Effector memory CD4-positive, alpha-beta T cell (primary cell): Measurements from ENCODE around the gene SCAI.

Experiments used
- DNase-seq, 3 donors: peaks; one replicate each; pipeline ENCODE4 v3.0.0-alpha.2; 2020
- H3K27ac ChIP-seq: 2 replicates; pipeline ENCODE4 v1.7.0; 2013; ENCODE audit warnings: mild to moderate bottlenecking, low read length, moderate library complexity; ENCODE audit not compliant: insufficient read depth, poor library complexity, severe bottlenecking
- H3K27me3 ChIP-seq: replicated peaks from 2 replicates; pipeline ENCODE4 v1.7.0; 2013; ENCODE audit warnings: mild to moderate bottlenecking, low read length; ENCODE audit not compliant: insufficient read depth, control insufficient read depth, poor library complexity, severe bottlenecking
- H3K36me3 ChIP-seq: 2 replicates; pipeline ENCODE4 v1.7.0; 2013; ENCODE audit warnings: mild to moderate bottlenecking, low read length, moderate library complexity; ENCODE audit not compliant: control insufficient read depth, insufficient read depth
- H3K4me1 ChIP-seq: 2 replicates; pipeline ENCODE4 v1.7.0; 2013; ENCODE audit warnings: low read length, mild to moderate bottlenecking; ENCODE audit not compliant: control insufficient read depth, insufficient read depth, poor library complexity, severe bottlenecking
- H3K4me3 ChIP-seq: 2 replicates; pipeline ENCODE4 v1.7.0; 2013; ENCODE audit warnings: low read length, low read depth, mild to moderate bottlenecking; ENCODE audit not compliant: insufficient read depth, poor library complexity, severe bottlenecking
- H3K9me3 ChIP-seq: 2 replicates; pipeline ENCODE4 v1.7.0; 2013; ENCODE audit warnings: mild to moderate bottlenecking, low read length, moderate library complexity; ENCODE audit not compliant: control insufficient read depth

The SCAI gene

GRCh38 chr9:125106285-125106893 is 36.9 kb downstream of the SCAI start:
- Histone ChIP-seq H3K27ac (no peak overlapping the region), H3K4me3 (no peak overlapping the region), H3K9me3 (no peaks in the 10 kb centered on the region), H3K36me3 (no peaks in the 10 kb centered on the region), H3K4me1 (no peaks in the 10 kb centered on the region), H3K27me3 (no peaks in the 10 kb centered on the region)
- no peak for DNase-seq

- Histone ChIP-seq H3K9me3 (no peaks in the 10 kb centered on the region), H3K27me3 (no peaks in the 10 kb centered on the region), H3K36me3 (no peaks in the 10 kb centered on the region), H3K4me1 (no peaks in the 10 kb centered on the region), H3K27ac (no peak overlapping the region), H3K4me3 (no peak overlapping the region)
- no peak for DNase-seq
Measured at GRCh38 chr9:125103770-125104460, 39.4 kb downstream of the SCAI start.

GRCh38 chr9:125103021-125103420 is 40.3 kb downstream of the SCAI start:
- H3K4me3 ChIP-seq = no peak overlapping the region
- no peaks in the 10 kb centered on the region for H3K27me3 ChIP-seq
- H3K9me3 ChIP-seq = no peaks in the 10 kb centered on the region
- H3K36me3 ChIP-seq = no peaks in the 10 kb centered on the region
- no peak overlapping the region for H3K27ac ChIP-seq
- DNase-seq = no peak
- H3K4me1 ChIP-seq = no peaks in the 10 kb centered on the region

GRCh38 chr9:125100822-125101221 is 42.5 kb downstream of the SCAI start:
- Histone ChIP-seq H3K4me3 (no peak overlapping the region), H3K4me1 (no peaks in the 10 kb centered on the region), H3K27ac (no peak overlapping the region), H3K36me3 (no peaks in the 10 kb centered on the region), H3K27me3 (no peaks in the 10 kb centered on the region), H3K9me3 (no peaks in the 10 kb centered on the region)
- no peak for DNase-seq

GRCh38 chr9:125099816-125100215 is 43.5 kb downstream of the SCAI start:
- no peak for DNase-seq
- Histone ChIP-seq H3K27ac (no peak overlapping the region), H3K4me3 (no peak overlapping the region), H3K4me1 (no peaks in the 10 kb centered on the region), H3K36me3 (no peaks in the 10 kb centered on the region), H3K27me3 (no peaks in the 10 kb centered on the region), H3K9me3 (no peaks in the 10 kb centered on the region)

- Histone ChIP-seq H3K4me3 (no peak overlapping the region), H3K9me3 (no peaks in the 10 kb centered on the region), H3K27me3 (no peaks in the 10 kb centered on the region), H3K27ac (no peak overlapping the region), H3K36me3 (no peaks in the 10 kb centered on the region), H3K4me1 (no peaks in the 10 kb centered on the region)
- no peak for DNase-seq
Measured at GRCh38 chr9:125095821-125096443, 47.4 kb downstream of the SCAI start.

GRCh38 chr9:125091121-125091520 is 52.2 kb downstream of the SCAI start:
- H3K27ac ChIP-seq = no peak overlapping the region
- H3K9me3 ChIP-seq = no peaks in the 10 kb centered on the region
- no peak overlapping the region for H3K4me3 ChIP-seq
- no peaks in the 10 kb centered on the region for H3K36me3 ChIP-seq
- H3K4me1 ChIP-seq = no peaks in the 10 kb centered on the region
- H3K27me3 ChIP-seq = no peaks in the 10 kb centered on the region
- DNase-seq = no peak

- H3K9me3 ChIP-seq = no peaks in the 10 kb centered on the region
- no peaks in the 10 kb centered on the region for H3K27me3 ChIP-seq
- H3K27ac ChIP-seq = no peak overlapping the region
- H3K36me3 ChIP-seq = no peaks in the 10 kb centered on the region
- no peak overlapping the region for H3K4me3 ChIP-seq
- H3K4me1 ChIP-seq = no peaks in the 10 kb centered on the region
- DNase-seq = no peak
Measured at GRCh38 chr9:125089331-125089730, 54.0 kb downstream of the SCAI start.

- DNase-seq = no peak
- no peaks in the 10 kb centered on the region for H3K27me3 ChIP-seq
- H3K4me1 ChIP-seq = no peaks in the 10 kb centered on the region
- no peak overlapping the region for H3K4me3 ChIP-seq
- no peak overlapping the region for H3K27ac ChIP-seq
- H3K36me3 ChIP-seq = no peaks in the 10 kb centered on the region
- H3K9me3 ChIP-seq = no peaks in the 10 kb centered on the region
Measured at GRCh38 chr9:125088752-125089151, 54.6 kb downstream of the SCAI start.

GRCh38 chr9:125085703-125086477 is 57.4 kb downstream of the SCAI start:
- no peaks in the 10 kb centered on the region for H3K36me3 ChIP-seq
- no peak for DNase-seq
- H3K4me3 ChIP-seq = no peak overlapping the region
- no peaks in the 10 kb centered on the region for H3K9me3 ChIP-seq
- H3K27me3 ChIP-seq = no peaks in the 10 kb centered on the region
- H3K4me1 ChIP-seq = no peaks in the 10 kb centered on the region
- no peak overlapping the region for H3K27ac ChIP-seq
